Naive thymus-derived CD8-positive, alpha-beta T cell (primary cell): Measurements from ENCODE around the gene TNPO1. TPM values are rescaled to one million over a fixed set of nuclear protein-coding genes. Genes with fewer than 3 reads are reported as not detected.
A peak's percentile ranks its signal among the peaks of the same experiment; 100 is the strongest.

Experiments used
- ATAC-seq, 2 donors: fragments of 150-1000 bp; cut with Tn5 transposase in 1 of 2; sonication (Bioruptor Pico), chemical (Tn5 transposase) in 1 of 2; 1 replicate in 1 of 2; 2 replicates in 1 of 2; pipeline ENCODE4 v1.10.0; 2021; ENCODE audit warnings: mild to moderate bottlenecking in 2 of 2, moderate library complexity in 2 of 2
- POLR2A ChIA-PET: fragments of 350-600 bp; sonication (Branson Sonifier 250); formaldehyde crosslinking; loops from one replicate; lab custom pipeline; 2021; ENCODE audit warnings: antibody characterized with exemption; lab: Charles Lee
- DNase-seq, 10 donors: peaks; one replicate each; pipeline versions ENCODE4 v3.0.0 to v3.0.0-alpha.2; 2020 to 2022
- H3K27ac Mint-ChIP-seq, 10 donors: one replicate each; pipeline ENCODE4 v1.8.0; 2020 to 2022; ENCODE audit warnings: mild to moderate bottlenecking in 10 of 10, mixed read lengths in 10 of 10, moderate library complexity in 4 of 10, inconsistent platforms in 1 of 10
- H3K27me3 Mint-ChIP-seq, 5 donors: one replicate each; pipeline ENCODE4 v1.8.0; 2021 to 2022; ENCODE audit warnings: mixed read lengths in 5 of 5
- H3K36me3 Mint-ChIP-seq, 3 donors: one replicate each; pipeline ENCODE4 v1.8.0; 2020 to 2022; ENCODE audit warnings: mixed read lengths in 3 of 3, mild to moderate bottlenecking in 2 of 3, inconsistent platforms in 1 of 3
- H3K4me1 Mint-ChIP-seq, 4 donors: one replicate each; pipeline ENCODE4 v1.8.0; 2021 to 2022; ENCODE audit warnings: mixed read lengths in 4 of 4
- H3K4me3 Mint-ChIP-seq, 10 donors: one replicate each; pipeline ENCODE4 v1.8.0; 2020 to 2022; ENCODE audit warnings: mild to moderate bottlenecking in 10 of 10, mixed read lengths in 10 of 10, moderate library complexity in 6 of 10, inconsistent platforms in 1 of 10
- H3K9me3 Mint-ChIP-seq, 9 donors: one replicate each; pipeline ENCODE4 v1.8.0; 2020 to 2022; ENCODE audit warnings: mixed read lengths in 9 of 9, mild to moderate bottlenecking in 3 of 9, inconsistent platforms in 1 of 9, moderate library complexity in 1 of 9
- microRNA-seq: library from miRNA; unstranded; fragments of <30 nt; microRNA quantifications from one replicate; pipeline ENCODE4 v1.2.0, GENCODE V29; 2022; ENCODE audit warnings: borderline microRNAs expressed
- polyA plus RNA-seq, 3 donors: library from polyadenylated mRNA; unstranded; fragments of 300-500 nt; fragmentation: Illumina TruSeq; gene quantifications; one replicate each; pipeline ENCODE4 v1.2.3, GENCODE V29; 2021
- total RNA-seq, 8 experiments: library from RNA in 2 of 8; stranded (reverse) in 2 of 8; gene quantifications; one replicate each; pipeline ENCODE4 v1.2.3 and lab custom pipeline; 2021 to 2026

TNPO1 gene
- total and polyA plus RNA-seq, 5 experiments from 2014 or later: 47.6 to 94.1 (median 63.7) TPM

DNA sequence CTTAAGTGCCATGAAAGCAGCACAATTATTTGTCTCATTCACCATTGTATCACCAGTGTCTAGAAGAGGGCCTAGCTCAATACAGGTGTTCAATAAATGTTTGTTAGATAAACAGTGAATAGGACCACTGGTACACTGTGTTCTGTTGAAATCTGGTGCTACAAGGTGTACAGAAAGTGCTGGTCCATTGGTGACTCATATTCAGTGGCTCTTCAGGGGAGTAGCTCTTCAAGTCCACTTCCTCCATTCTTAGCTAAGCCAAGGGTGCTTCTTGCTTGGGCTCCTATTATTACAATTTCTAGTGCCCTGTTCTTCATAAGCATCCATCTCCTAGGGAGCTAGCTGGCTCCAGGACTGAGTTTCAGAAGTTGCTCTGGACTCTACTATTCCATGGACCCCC, 133.0 kb downstream of the TNPO1 start:
- no peaks in the 10 kb centered on the region for H3K4me1 Mint-ChIP-seq
- H3K27me3 Mint-ChIP-seq: peaks cover 21 to 41% (median 30%) of the 10 kb centered on the region in 5 donors
- no peak overlapping the region for H3K4me3 Mint-ChIP-seq
- POLR2A ChIA-PET: no interaction called here
- no peak overlapping the region for H3K27ac Mint-ChIP-seq
- DNase-seq (no peak), ATAC-seq (no peak)
- no peaks in the 10 kb centered on the region for H3K36me3 Mint-ChIP-seq
- no peaks in the 10 kb centered on the region for H3K9me3 Mint-ChIP-seq

DNA sequence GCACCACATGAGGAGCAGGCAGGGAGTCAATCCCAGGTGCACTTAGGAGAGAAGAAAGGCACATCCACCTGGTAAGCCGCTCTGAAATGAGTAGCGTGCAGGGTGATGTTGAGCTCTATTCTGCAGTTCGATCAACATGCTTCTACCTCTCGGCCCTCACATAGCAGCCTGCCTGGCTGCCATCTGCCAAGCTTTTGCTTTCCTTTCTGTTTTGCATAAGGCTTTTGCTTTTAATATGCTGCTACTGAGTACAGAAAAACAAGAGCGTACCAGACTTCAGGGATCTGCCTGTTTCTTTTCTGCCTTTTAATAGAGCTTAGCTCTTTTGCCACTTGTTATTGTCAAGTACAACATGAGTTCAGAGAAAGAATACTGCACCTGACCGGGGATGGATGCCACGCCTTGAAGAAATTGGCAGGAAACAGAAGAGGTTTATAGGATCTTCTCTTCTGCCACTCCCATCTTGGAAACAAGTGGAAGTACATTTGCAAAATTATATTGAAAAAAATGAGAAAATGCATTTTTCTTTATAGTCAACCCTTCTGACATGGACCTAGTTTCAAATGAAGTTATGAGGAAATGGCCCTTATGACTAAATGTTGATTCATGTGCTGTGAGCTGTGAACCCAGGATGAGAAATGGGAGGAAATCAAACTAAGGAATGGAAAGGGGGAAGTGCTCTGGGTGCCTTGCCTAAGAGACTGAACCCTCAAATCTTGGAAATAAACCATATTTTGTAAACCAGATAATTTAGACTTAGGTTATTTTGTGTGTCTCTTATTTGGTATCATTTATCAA, 135.4 kb downstream of the TNPO1 start:
- Mint-ChIP-seq H3K27me3 (peaks cover 27 to 55% (median 32%) of the 10 kb centered on the region in 5 donors), H3K4me1 (peaks cover 10 to 18% (median 14%) of the 10 kb centered on the region in 4 donors), H3K4me3 (no peak overlapping the region), H3K9me3 (peaks cover 0 to 3% (median 0%) of the 10 kb centered on the region in 9 donors), H3K27ac (no peak overlapping the region), H3K36me3 (no peaks in the 10 kb centered on the region)
- POLR2A ChIA-PET: no interaction called here
- no peak for ATAC-seq
- DNase-seq: no peak

DNA sequence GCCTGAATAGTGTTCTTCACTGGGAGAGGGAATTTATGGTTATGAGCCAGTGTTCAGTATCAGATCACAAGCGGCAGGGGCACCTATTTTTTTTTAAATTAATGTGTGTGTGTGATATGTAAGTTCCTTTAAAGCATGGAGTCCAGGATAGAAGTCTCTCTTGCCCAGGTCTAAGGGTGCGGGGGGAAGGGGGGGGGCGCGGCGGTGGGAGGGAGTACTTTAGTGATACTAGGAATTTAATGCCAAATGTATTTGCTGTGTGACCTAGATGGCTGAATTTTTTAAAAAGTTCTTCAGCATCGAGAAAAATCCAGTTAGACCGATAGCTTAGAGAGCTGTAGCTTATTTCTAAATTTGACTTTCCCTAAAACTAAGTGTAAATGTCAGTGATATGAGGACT, 137.9 kb downstream of the TNPO1 start:
- Mint-ChIP-seq H3K4me1 (peaks cover 10 to 25% (median 16%) of the 10 kb centered on the region in 4 donors), H3K4me3 (peak overlapping the region in 9 of 10 donors; percentile 25 to 96 (median 93)), H3K9me3 (peaks cover 0 to 5% (median 0%) of the 10 kb centered on the region in 9 donors), H3K36me3 (no peaks in the 10 kb centered on the region), H3K27ac (no peak overlapping the region), H3K27me3 (peaks cover 22 to 60% (median 41%) of the 10 kb centered on the region in 5 donors)
- DNase-seq (no peak), ATAC-seq (no peak)
- POLR2A ChIA-PET: no interaction called here

DNA sequence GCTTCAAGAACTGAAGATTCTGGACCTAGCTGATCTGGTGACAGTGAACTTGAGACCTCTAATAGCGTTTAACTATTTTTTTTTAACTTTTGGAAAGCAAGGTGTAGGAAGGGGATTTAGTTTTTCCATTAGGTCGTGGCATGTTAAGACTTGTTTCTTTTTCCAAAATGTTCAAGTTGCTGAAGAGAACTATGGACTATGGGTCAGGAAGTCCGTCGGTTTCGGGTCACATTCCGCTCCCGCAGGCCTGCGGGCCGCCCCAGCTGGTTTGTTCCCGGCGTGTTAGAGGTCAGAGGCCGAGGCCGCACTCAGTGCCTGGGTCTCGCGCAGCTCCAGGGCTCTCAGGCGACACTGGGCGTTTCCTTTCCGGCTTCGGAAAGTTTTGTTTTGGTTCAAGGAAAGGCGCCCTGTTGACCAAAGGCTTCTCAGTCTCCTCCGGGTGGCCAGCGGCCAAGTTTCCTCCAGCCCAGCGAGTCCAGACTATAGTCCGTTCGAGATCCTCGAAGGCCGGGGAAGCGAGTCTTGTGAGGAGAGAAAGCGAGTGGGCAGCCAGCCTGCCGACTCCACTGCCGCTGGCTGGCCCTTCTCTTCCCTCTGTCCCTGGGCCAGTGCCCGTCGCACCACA, 138.8 kb downstream of the TNPO1 start:
- H3K4me1 Mint-ChIP-seq: peaks cover 10 to 25% (median 16%) of the 10 kb centered on the region in 4 donors
- H3K4me3 Mint-ChIP-seq: peak overlapping the region; percentile 86 to 98 (median 93)
- H3K9me3 Mint-ChIP-seq: peaks cover 0 to 6% (median 0%) of the 10 kb centered on the region in 9 donors
- peaks cover 0 to 2% (median 0%) of the 10 kb centered on the region in 3 donors for H3K36me3 Mint-ChIP-seq
- H3K27ac Mint-ChIP-seq: peak overlapping the region in 9 of 10 donors; percentile 54 to 93 (median 83)
- DNase-seq: no peak
- POLR2A ChIA-PET: interaction anchor here (1.2 kb wide), 1 partner anchor 246 kb away, joined by 3 read pairs; no protein-coding TSS in a partner anchor
- peaks cover 24 to 60% (median 45%) of the 10 kb centered on the region in 5 donors for H3K27me3 Mint-ChIP-seq
- ATAC-seq: peak; percentile 20 to 28

DNA sequence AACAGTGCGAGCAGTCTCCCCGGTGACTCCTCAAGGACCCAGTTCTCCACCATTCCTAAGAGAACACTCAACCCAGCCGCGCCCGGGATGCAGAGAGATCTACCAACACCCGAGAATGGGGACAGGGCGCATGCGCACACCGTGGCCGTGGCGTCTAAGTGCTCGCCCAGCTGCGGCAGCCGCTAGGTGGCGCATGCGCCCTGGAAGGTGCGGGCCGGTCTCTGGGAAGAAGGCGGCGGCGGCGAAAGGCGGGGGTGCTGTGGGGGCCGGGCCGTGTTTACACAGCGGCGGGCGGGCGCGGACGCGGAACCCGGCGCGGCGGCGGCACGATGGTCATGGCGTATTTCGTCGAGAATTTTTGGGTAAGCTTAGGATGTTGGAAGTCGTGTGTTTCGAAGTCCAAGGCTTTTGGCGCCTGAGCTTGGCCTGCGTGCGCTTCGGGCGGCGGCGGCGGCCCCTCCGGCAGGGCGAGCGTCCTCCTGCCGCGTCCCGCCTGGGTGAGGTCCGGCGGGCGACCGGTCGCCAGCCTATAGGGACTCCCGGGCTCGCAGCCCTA, 139.4 kb downstream of the TNPO1 start, which contains the start of gene FCHO2:
FCHO2 (plus strand) TSS at position 274 of the 556 bp plus-strand sequence; CDS start at position 330, 56 bp downstream.
- DNase-seq (peak; percentile 84 to 97 (median 92)), ATAC-seq (peak; percentile 92 to 93)
- Mint-ChIP-seq H3K36me3 (peaks cover 0 to 2% (median 0%) of the 10 kb centered on the region in 3 donors), H3K27me3 (peaks cover 24 to 59% (median 45%) of the 10 kb centered on the region in 5 donors), H3K27ac (peak within 1 kb of the TSS in 9 of 10 donors; percentile 54 to 93 (median 83)), H3K4me1 (peaks cover 10 to 25% (median 16%) of the 10 kb centered on the region in 4 donors), H3K9me3 (peaks cover 0 to 6% (median 0%) of the 10 kb centered on the region in 9 donors), H3K4me3 (peak within 1 kb of the TSS; percentile 87 to 98 (median 93))
- POLR2A ChIA-PET: interaction anchor here (1.0 to 1.2 kb wide), 2 partner anchors 42 to 246 kb away, joined by 3 read pairs; no protein-coding TSS in a partner anchor

DNA sequence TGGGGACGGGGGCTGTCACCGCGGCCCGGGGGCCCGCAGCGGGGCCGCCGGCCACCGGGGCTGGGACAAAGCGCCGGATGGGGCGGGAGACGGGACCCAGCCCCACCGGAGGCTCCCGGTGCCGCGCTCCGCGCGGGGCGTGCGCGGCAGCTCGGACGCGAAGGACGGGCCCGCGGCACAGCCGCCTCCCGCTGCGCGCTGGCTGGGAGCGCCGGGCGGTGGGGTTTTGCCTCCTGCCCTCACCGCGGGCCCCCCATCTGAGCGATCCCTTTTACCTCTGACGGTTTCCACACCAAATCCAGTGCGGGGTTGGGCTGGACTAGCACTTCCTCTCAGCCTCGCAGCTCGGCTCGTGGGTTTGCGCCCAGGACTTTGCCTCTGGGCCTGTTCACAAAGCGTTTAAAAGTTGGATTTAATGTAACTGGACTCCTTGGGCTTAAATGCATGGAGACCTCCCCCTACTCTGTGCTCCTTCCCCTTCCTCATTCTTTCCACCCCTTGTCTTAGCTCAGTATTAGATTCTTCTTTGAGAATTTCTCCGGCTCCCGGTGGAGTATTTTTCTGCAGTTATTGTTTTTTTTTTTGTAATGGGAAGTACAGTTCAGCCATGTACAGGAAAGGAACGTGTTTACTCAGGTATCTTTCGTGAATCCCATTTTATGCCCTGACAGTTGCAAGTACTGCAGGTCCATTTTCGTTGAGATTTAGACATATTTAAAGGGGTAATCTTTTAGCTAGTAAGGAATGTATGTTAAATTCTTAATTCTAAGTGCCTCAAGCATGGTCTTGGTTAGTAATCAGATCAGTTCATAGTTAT, 140.1 kb downstream of the TNPO1 start:
- POLR2A ChIA-PET: interaction anchor here (1.0 to 1.2 kb wide), 2 partner anchors 43 to 245 kb away, joined by 3 read pairs; no protein-coding TSS in a partner anchor
- H3K9me3 Mint-ChIP-seq: peaks cover 0 to 6% (median 0%) of the 10 kb centered on the region in 9 donors
- H3K4me3 Mint-ChIP-seq: peak overlapping the region; percentile 75 to 95 (median 88)
- H3K36me3 Mint-ChIP-seq: peaks cover 0 to 2% (median 0%) of the 10 kb centered on the region in 3 donors
- ATAC-seq (peak; percentile 42 to 52), DNase-seq (peak in 8 of 10 donors; percentile 3 to 40 (median 22))
- peaks cover 10 to 25% (median 16%) of the 10 kb centered on the region in 4 donors for H3K4me1 Mint-ChIP-seq
- peak overlapping the region in 7 of 10 donors; percentile 3 to 86 (median 29) for H3K27ac Mint-ChIP-seq
- H3K27me3 Mint-ChIP-seq: peaks cover 24 to 59% (median 45%) of the 10 kb centered on the region in 5 donors

DNA sequence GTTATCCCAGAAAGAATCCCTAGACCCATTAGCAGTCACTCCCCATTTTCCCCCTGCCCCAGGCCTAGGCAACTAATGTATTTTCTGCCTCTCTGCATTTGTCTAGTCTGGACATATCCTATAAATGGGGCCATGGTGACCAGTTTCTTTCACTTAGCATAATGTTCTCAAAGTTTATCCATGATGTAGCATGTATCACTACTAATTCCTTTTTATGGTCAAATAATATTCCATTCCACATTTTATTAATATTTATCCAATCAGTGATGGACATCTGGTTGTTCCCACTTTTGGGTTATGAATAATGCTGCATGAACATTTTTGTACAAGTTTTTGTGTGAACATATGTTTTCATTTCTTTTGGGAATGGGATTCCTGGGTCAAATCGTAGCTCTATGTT, 140.9 kb downstream of the TNPO1 start:
- peaks cover 25 to 66% (median 41%) of the 10 kb centered on the region in 5 donors for H3K27me3 Mint-ChIP-seq
- peaks cover 10 to 25% (median 16%) of the 10 kb centered on the region in 4 donors for H3K4me1 Mint-ChIP-seq
- DNase-seq: no peak
- H3K9me3 Mint-ChIP-seq: peaks cover 0 to 6% (median 0%) of the 10 kb centered on the region in 9 donors
- no peak overlapping the region for H3K27ac Mint-ChIP-seq
- H3K36me3 Mint-ChIP-seq: peaks cover 0 to 2% (median 0%) of the 10 kb centered on the region in 3 donors
- ATAC-seq: no peak
- POLR2A ChIA-PET: no interaction called here
- peak overlapping the region in 9 of 10 donors; percentile 25 to 95 (median 76) for H3K4me3 Mint-ChIP-seq

DNA sequence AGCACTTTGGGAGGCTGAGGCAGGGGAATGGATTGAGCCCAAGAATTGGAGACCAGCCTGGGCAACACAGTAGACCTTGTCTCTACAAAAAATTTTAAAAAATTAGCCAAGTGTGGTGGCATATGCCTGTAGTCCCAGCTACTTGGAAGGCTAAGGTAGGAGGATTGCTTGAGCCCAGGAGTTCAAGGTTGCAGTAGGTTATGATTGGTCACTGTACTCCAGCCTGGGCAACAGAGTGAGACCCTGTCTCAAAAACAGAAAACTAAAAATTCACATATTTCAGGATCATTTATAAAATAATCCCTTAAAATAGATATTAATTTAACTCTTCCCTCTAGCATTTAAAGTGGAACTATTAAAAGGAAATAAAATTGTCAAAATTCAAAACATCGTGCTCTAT, 142.8 kb downstream of the TNPO1 start:
- H3K27me3 Mint-ChIP-seq: peaks cover 17 to 63% (median 33%) of the 10 kb centered on the region in 5 donors
- H3K4me3 Mint-ChIP-seq: no peak overlapping the region
- H3K36me3 Mint-ChIP-seq: peaks cover 0 to 2% (median 0%) of the 10 kb centered on the region in 3 donors

More for the DNA sequence above, 142.8 kb downstream of the TNPO1 start:
- H3K4me1 Mint-ChIP-seq: peaks cover 10 to 25% (median 16%) of the 10 kb centered on the region in 4 donors
- H3K27ac Mint-ChIP-seq: no peak overlapping the region
- H3K9me3 Mint-ChIP-seq: peaks cover 0 to 6% (median 0%) of the 10 kb centered on the region in 9 donors
- POLR2A ChIA-PET: no interaction called here
- ATAC-seq (no peak), DNase-seq (no peak)

Small RNA genes within 50 kb of the gene (microRNA-seq; reads per million reads assigned to microRNA genes)
- gene MIR4804: not detected

Other genes with a start within 250 kb of the TNPO1 start
- gene FCHO2, start 139.4 kb downstream of the TNPO1 start, total RNA-seq: 1 to 10 TPM; 4.6 to 6.3 TPM
- gene FCHO2, start 139.4 kb downstream of the TNPO1 start, polyA plus RNA-seq: 1 to 10 TPM in 1 of 3 donors, under 1 TPM in 2; 0.11 to 1.4 (median 0.60) TPM